Trophoblast cell (in vitro differentiated cells and primary cell): Measurements from ENCODE around the gene FOXF2.
"Not testable (repeated sequence)": the region's sequence is repeated elsewhere in the genome, so short reads cannot be mapped to it uniquely, and the experiment has no call there.

Source experiments
- DNase-seq, 2 donors: peaks; one replicate each; pipeline ENCODE4 v3.0.0-alpha.2; 2016
- H2AFZ ChIP-seq: 2 replicates; pipeline ENCODE4 v1.6.1; 2013; ENCODE audit warnings: low read length, moderate library complexity, mild to moderate bottlenecking; ENCODE audit not compliant: insufficient read depth, poor library complexity
- H2AK5ac ChIP-seq: 2 replicates; pipeline ENCODE4 v1.6.1; 2013; ENCODE audit warnings: mild to moderate bottlenecking, low read length
- H2BK120ac ChIP-seq: 2 replicates; pipeline ENCODE4 v1.6.1; 2013; ENCODE audit warnings: low read length, mild to moderate bottlenecking, moderate library complexity; ENCODE audit not compliant: insufficient read depth, poor library complexity
- H2BK12ac ChIP-seq: 2 replicates; pipeline ENCODE4 v1.6.1; 2013; ENCODE audit warnings: mild to moderate bottlenecking, low read length, moderate library complexity
- H2BK5ac ChIP-seq: 2 replicates; pipeline ENCODE4 v1.6.1; 2013; ENCODE audit warnings: low read length, low read depth, moderate library complexity, mild to moderate bottlenecking; ENCODE audit not compliant: poor library complexity
- H3K14ac ChIP-seq: 2 replicates; pipeline ENCODE4 v1.6.1; 2013; ENCODE audit warnings: mild to moderate bottlenecking, low read length
- H3K18ac ChIP-seq: 2 replicates; pipeline ENCODE4 v1.6.1; 2013; ENCODE audit warnings: mild to moderate bottlenecking, low read length
- H3K23ac ChIP-seq: 2 replicates; pipeline ENCODE4 v1.6.1; 2013; ENCODE audit warnings: low read length
- H3K27ac ChIP-seq: 2 replicates; pipeline ENCODE4 v1.5.1; 2013; ENCODE audit warnings: low read depth, mild to moderate bottlenecking, inconsistent platforms, low read length, moderate library complexity
- H3K27me3 ChIP-seq: 2 replicates; pipeline ENCODE4 v1.6.1; 2013; ENCODE audit warnings: inconsistent platforms, mild to moderate bottlenecking, low read length, moderate library complexity; ENCODE audit not compliant: insufficient read depth
- H3K36me3 ChIP-seq, 2 experiments: 1 replicate in 1 of 2; 2 replicates in 1 of 2; pipeline ENCODE4 v1.6.1; 2013; ENCODE audit warnings: low read length in 2 of 2, mild to moderate bottlenecking in 2 of 2, moderate library complexity in 1 of 2; ENCODE audit not compliant: insufficient read depth in 2 of 2, control insufficient read depth in 1 of 2
- H3K4ac ChIP-seq: 2 replicates; pipeline ENCODE4 v1.6.1; 2013; ENCODE audit warnings: low read depth, mild to moderate bottlenecking, low read length, moderate library complexity
- H3K4me1 ChIP-seq, 2 experiments: 1 replicate in 1 of 2; 2 replicates in 1 of 2; pipeline ENCODE4 v1.6.1; 2013; ENCODE audit warnings: low read length in 2 of 2, mild to moderate bottlenecking in 2 of 2, moderate library complexity in 1 of 2; ENCODE audit not compliant: insufficient read depth in 2 of 2, control insufficient read depth in 1 of 2
- H3K4me2 ChIP-seq: 2 replicates; pipeline ENCODE4 v1.6.1; 2013; ENCODE audit warnings: inconsistent platforms, mild to moderate bottlenecking, low read length, moderate library complexity
- H3K4me3 ChIP-seq: 2 replicates; pipeline ENCODE4 v1.5.1; 2013; ENCODE audit warnings: mild to moderate bottlenecking, low read depth, low read length, inconsistent platforms
- H3K79me1 ChIP-seq: one replicate; pipeline ENCODE4 v1.6.1; 2013; ENCODE audit warnings: low read length
- H3K79me2 ChIP-seq: 2 replicates; pipeline ENCODE4 v1.6.1; 2013; ENCODE audit warnings: low read length, mild to moderate bottlenecking; ENCODE audit not compliant: control insufficient read depth, insufficient read depth, poor library complexity
- H3K9ac ChIP-seq: 2 replicates; pipeline ENCODE4 v1.6.1; 2013; ENCODE audit warnings: mild to moderate bottlenecking, low read length
- H3K9me3 ChIP-seq: 2 replicates; pipeline ENCODE4 v1.6.1; 2013; ENCODE audit warnings: low read depth, mild to moderate bottlenecking, control low read depth, inconsistent platforms, low read length; ENCODE audit not compliant: insufficient read depth
- H4K12ac ChIP-seq: 2 replicates; pipeline ENCODE4 v1.6.1; 2013; ENCODE audit warnings: low read depth, mild to moderate bottlenecking, low read length, moderate library complexity
- H4K8ac ChIP-seq: 2 replicates; pipeline ENCODE4 v1.6.1; 2013; ENCODE audit warnings: low read depth, mild to moderate bottlenecking, low read length, moderate library complexity
- H4K91ac ChIP-seq: one replicate; pipeline ENCODE4 v1.6.1; 2013; ENCODE audit warnings: low read depth, mild to moderate bottlenecking, low read length, moderate library complexity
- WGBS: extraction: QIAGEN DNeasy Blood & Tissue Kit; methylation state at CpG from one replicate; pipeline ENCODE4 v1.1.7; 2013; ENCODE audit warnings: missing lambda C conversion rate; ENCODE audit not compliant: insufficient read length, insufficient coverage; ENCODE audit errors: extremely low coverage; 5-methylcytosine and 5-hydroxymethylcytosine counted together

FOXF2 gene

GRCh38 chr6:1348675-1349074, 40.7 kb upstream of the FOXF2 start:
- H3K18ac ChIP-seq, result no peak overlapping the region
- H4K91ac ChIP-seq, result no peak overlapping the region
- no peak overlapping the region for H2BK5ac ChIP-seq
- no peak overlapping the region for H3K14ac ChIP-seq
- no peak overlapping the region for H2AFZ ChIP-seq
- H3K27me3 ChIP-seq, result no peaks in the 10 kb centered on the region
- H3K27ac ChIP-seq, result no peak overlapping the region
- H3K9ac ChIP-seq, result no peak overlapping the region
- H3K36me3 ChIP-seq, result no peaks in the 10 kb centered on the region
- H3K4me3 ChIP-seq, result no peak overlapping the region
- H3K9me3 ChIP-seq, result peaks cover 2% of the 10 kb centered on the region
- no peak for DNase-seq
- WGBS, result no CpG with 5 or more reads among the region's 1 CpG
- H3K4me2 ChIP-seq, result no peak overlapping the region
- no peak overlapping the region for H3K4ac ChIP-seq
- no peak overlapping the region for H2AK5ac ChIP-seq
- no peaks in the 10 kb centered on the region for H3K79me2 ChIP-seq
- H3K23ac ChIP-seq, result no peak overlapping the region
- H3K79me1 ChIP-seq, result no peaks in the 10 kb centered on the region
- H4K12ac ChIP-seq, result no peak overlapping the region
- H2BK12ac ChIP-seq, result no peak overlapping the region
- no peaks in the 10 kb centered on the region for H3K4me1 ChIP-seq
- H4K8ac ChIP-seq, result no peak overlapping the region
- no peak overlapping the region for H2BK120ac ChIP-seq

GRCh38 chr6:1349655-1350054, 39.7 kb upstream of the FOXF2 start:
- no CpG with 5 or more reads among the region's 1 CpG for WGBS
- H3K79me1 ChIP-seq, result no peaks in the 10 kb centered on the region
- no peak overlapping the region for H3K14ac ChIP-seq
- no peak overlapping the region for H2AFZ ChIP-seq
- H2BK120ac ChIP-seq, result no peak overlapping the region
- no peak overlapping the region for H3K27ac ChIP-seq
- no peak overlapping the region for H4K8ac ChIP-seq
- no peak overlapping the region for H3K4ac ChIP-seq
- H3K18ac ChIP-seq, result no peak overlapping the region
- H3K79me2 ChIP-seq, result no peaks in the 10 kb centered on the region
- no peak overlapping the region for H2AK5ac ChIP-seq
- H3K36me3 ChIP-seq, result no peaks in the 10 kb centered on the region
- H2BK12ac ChIP-seq, result no peak overlapping the region
- no peak for DNase-seq
- no peak overlapping the region for H2BK5ac ChIP-seq
- H3K4me1 ChIP-seq, result no peaks in the 10 kb centered on the region
- no peaks in the 10 kb centered on the region for H3K27me3 ChIP-seq
- H3K9ac ChIP-seq, result no peak overlapping the region
- H3K23ac ChIP-seq, result no peak overlapping the region
- H4K12ac ChIP-seq, result no peak overlapping the region
- no peak overlapping the region for H4K91ac ChIP-seq
- no peak overlapping the region for H3K4me2 ChIP-seq
- H3K4me3 ChIP-seq, result no peak overlapping the region
- H3K9me3 ChIP-seq, result peaks cover 2% of the 10 kb centered on the region

DNA sequence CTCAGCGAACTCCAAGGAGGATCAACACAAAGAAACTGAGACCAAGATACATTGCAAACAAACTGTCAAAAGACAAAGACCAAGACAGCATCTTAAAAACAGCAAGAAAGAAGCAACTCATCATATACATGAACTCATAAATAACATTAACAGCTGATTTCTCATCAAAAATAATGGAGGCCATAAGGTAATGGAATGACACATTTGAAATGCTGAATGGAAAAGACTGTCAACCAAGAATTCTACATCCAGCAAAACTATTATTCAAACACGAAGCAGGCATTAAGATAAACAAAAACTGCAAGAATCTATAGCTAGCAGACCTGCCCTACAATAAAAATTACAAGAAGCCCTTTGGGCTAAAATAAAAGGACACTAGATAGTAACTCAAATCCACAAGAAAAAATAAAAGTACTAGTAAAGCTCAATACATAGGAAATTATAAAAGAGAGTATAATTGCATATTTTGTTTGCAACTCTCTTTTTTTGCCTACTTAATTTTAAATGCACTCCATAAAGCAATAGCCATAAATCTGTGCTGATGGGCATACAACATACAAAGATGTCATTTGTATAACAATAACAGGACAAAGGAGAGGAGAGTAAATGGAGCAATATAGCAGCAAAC, 37.9 kb upstream of the FOXF2 start:
- Histone ChIP-seq H2AK5ac (no peak overlapping the region), H3K4me2 (no peak overlapping the region), H3K79me2 (no peaks in the 10 kb centered on the region), H3K27me3 (no peaks in the 10 kb centered on the region), H3K9me3 (peaks cover 2% of the 10 kb centered on the region), H3K14ac (no peak overlapping the region), H2AFZ (no peak overlapping the region), H3K36me3 (no peaks in the 10 kb centered on the region), H3K18ac (no peak overlapping the region), H4K12ac (no peak overlapping the region), H3K4me1 (no peaks in the 10 kb centered on the region), H3K23ac (no peak overlapping the region), H3K4me3 (no peak overlapping the region), H3K27ac (no peak overlapping the region), H2BK12ac (no peak overlapping the region), H2BK120ac (no peak overlapping the region), H3K79me1 (no peaks in the 10 kb centered on the region), H4K91ac (no peak overlapping the region), H3K9ac (no peak overlapping the region), H3K4ac (no peak overlapping the region), H2BK5ac (no peak overlapping the region), H4K8ac (no peak overlapping the region)
- no peak for DNase-seq
- WGBS, result no CpG with 5 or more reads among the region's 2 CpGs

DNA sequence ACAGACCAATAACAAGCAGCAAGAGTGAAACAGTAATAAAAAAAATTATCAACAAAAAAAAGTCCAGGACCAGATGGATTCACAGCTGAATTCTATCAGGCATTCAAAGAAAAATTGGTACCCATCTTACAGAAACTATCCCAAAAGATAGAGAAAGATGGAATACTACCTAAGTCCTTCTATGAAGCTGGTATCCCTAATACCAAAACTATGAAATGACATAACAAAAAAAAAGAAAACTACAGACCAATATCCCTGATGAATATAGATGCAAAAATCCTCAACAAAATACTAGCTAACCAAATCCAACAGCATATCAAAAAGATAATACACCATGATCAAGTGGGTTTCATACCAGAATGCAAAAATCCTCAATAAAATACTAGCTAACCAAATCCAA, 34.3 kb upstream of the FOXF2 start:
- H3K36me3 ChIP-seq, H2BK5ac ChIP-seq, H3K27me3 ChIP-seq, H3K18ac ChIP-seq, H2AK5ac ChIP-seq, H3K79me2 ChIP-seq, H3K9me3 ChIP-seq, DNase-seq, H4K12ac ChIP-seq, H3K4me1 ChIP-seq, H3K79me1 ChIP-seq, H2BK120ac ChIP-seq, H3K4ac ChIP-seq, H4K91ac ChIP-seq, H2AFZ ChIP-seq, H3K4me3 ChIP-seq, H4K8ac ChIP-seq, H3K9ac ChIP-seq, H2BK12ac ChIP-seq, H3K23ac ChIP-seq, H3K27ac ChIP-seq, H3K4me2 ChIP-seq, H3K14ac ChIP-seq: not testable (repeated sequence)
